Fibroblast of skin of left quadriceps (primary cell): ENCODE data around the gene MYO10.
A peak's percentile ranks its signal among the peaks of the same experiment; 100 is the strongest.

Experiments used
- DNase-seq, 2 experiments: peaks; one replicate each; pipeline ENCODE4 v3.0.0-alpha.2; 2013; ENCODE audit warnings: low read depth in 2 of 2

Gene MYO10

GRCh38 chr5:16713386-16713928, 222.6 kb downstream of the MYO10 start:
- peak; percentile 17 to 20 for DNase-seq

- no peak for DNase-seq
Observed at GRCh38 chr5:16712620-16713019, 223.5 kb downstream of the MYO10 start.

- no peak for DNase-seq
Observed at GRCh38 chr5:16712178-16712577, 223.9 kb downstream of the MYO10 start.

GRCh38 chr5:16709691-16710433, 226.2 kb downstream of the MYO10 start:
- DNase-seq = no peak

GRCh38 chr5:16707869-16708192, 228.3 kb downstream of the MYO10 start:
- no peak for DNase-seq

GRCh38 chr5:16707168-16707868, 228.8 kb downstream of the MYO10 start:
- DNase-seq = no peak

- no peak for DNase-seq
Observed at GRCh38 chr5:16704945-16705344, 231.1 kb downstream of the MYO10 start.

GRCh38 chr5:16702964-16703363, 233.1 kb downstream of the MYO10 start:
- no peak for DNase-seq

GRCh38 chr5:16701134-16702099, 234.7 kb downstream of the MYO10 start:
- no peak for DNase-seq

- DNase-seq = no peak
Observed at GRCh38 chr5:16700081-16700480, 236.0 kb downstream of the MYO10 start.

GRCh38 chr5:16695779-16696178, 240.3 kb downstream of the MYO10 start:
- DNase-seq = no peak

GRCh38 chr5:16693879-16694278, 242.2 kb downstream of the MYO10 start:
- DNase-seq = peak; percentile 63 to 71

GRCh38 chr5:16691731-16692130, 244.4 kb downstream of the MYO10 start:
- DNase-seq = no peak

GRCh38 chr5:16690243-16690852, 245.7 kb downstream of the MYO10 start:
- DNase-seq = peak; percentile 15 to 24

- no peak for DNase-seq
Observed at GRCh38 chr5:16687898-16688297, 248.2 kb downstream of the MYO10 start.

GRCh38 chr5:16685069-16685468, 251.0 kb downstream of the MYO10 start:
- DNase-seq = no peak

- no peak for DNase-seq
Observed at GRCh38 chr5:16681876-16682275, 254.2 kb downstream of the MYO10 start.

GRCh38 chr5:16679863-16680262, 256.2 kb downstream of the MYO10 start:
- no peak for DNase-seq

- no peak for DNase-seq
Observed at GRCh38 chr5:16679190-16679589, 256.9 kb downstream of the MYO10 start.

GRCh38 chr5:16675806-16676205, 260.3 kb downstream of the MYO10 start:
- no peak for DNase-seq

- no peak for DNase-seq
Observed at GRCh38 chr5:16674750-16675149, 261.3 kb downstream of the MYO10 start.
